ENCODE measurements around the gene MDGA2.
"Not testable (repeated sequence)": the region's sequence is repeated elsewhere in the genome, so short reads cannot be mapped to it uniquely, and the experiment has no call there.

Gene MDGA2

DNA sequence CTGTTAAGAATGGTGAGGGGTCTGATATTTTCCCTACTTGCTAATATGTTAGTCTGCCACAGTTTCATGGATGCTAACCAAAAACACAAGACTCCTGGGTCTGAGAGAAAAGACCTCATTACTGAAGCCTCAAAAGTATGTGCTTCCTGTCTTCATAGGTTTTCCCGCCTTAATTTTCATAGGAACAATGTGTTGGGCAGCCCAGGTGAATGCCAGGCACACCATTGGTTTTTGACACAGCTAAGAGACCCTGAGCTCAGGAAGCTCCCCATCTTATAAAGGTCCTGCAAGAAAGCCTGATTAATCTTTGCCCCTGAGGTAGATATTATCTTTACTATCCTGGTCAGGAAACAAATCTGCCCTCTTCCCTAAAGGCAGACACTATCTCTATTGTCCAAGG is 464.1 kb downstream of the MDGA2 start:
- no peak for DNase-seq

DNA sequence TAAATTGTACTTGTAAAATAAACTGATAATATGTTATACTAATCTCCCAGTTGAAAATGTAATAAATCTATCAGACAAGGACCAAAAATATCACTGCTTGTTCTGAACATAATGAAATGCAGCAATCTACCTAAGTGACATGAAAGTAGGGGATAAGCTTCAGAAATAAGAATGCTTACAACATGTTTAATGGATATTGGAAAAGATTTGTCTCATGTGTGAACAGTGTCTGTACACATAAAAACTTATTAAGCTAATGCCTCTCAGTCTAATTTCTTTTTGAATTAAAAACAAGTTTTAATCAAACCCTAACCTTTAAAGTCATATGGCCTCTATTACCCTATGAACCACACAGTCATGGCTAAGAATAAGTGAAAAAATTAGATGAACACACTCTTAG is 465.3 kb downstream of the MDGA2 start:
- no peak for DNase-seq

DNA sequence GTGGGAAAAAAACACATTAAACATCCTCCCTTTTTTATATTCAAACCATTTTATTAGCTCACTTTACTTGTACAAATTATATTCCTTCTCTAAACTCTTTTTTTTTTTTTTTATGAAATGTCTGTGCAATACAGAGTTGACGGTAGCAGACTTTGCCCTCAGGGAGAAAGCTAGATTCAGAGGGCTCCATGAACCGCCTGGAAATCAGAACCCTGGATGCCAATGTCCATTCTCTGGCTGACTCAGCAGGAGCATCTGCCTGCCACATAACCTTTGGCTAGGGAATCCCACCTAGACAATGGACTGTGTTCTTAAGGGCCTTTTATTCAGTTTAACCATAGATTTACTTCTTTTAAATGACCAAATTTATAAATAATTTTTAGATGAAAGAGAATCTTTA is 467.0 kb downstream of the MDGA2 start:
- DNase-seq, result no peak

DNA sequence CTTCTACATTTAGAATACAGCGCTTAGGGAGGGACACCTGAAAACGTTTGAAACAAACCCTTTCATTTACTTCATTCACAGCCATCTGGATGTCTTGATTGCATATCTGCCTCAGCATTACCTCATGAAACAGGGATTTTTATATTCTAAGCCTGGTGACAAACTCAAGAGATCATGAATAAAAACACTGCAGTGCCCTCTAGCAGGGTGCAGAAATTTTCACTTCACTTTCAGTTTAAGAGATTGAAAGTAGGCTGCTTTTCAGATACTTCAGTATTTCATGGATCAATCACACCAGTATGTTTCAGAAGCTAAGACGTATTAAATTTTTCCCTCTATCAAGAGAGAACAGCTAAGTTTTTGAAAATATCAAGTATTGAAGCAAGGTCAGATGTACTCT is 467.8 kb downstream of the MDGA2 start:
- no peak for DNase-seq

DNA sequence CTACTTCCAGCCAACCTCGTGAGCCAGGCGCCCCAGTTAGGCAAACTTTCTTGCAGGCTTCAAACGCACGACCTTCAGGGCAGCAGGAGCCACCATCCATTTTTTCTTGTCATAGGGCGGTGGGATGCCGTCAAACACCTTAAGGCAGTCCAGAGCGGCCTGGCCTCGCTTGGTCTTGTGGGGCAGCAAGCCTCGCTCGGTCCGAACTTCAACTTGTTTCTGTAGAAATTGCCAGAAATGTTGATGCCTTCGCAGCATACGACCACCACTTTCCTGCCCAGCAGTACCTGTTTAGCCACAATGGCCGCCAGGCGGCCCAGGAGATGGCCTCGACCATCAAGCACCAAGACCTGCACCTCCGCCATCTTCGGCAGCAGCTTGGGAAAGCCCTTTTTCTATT is 474.7 kb downstream of the MDGA2 start:
- no peak for DNase-seq

DNA sequence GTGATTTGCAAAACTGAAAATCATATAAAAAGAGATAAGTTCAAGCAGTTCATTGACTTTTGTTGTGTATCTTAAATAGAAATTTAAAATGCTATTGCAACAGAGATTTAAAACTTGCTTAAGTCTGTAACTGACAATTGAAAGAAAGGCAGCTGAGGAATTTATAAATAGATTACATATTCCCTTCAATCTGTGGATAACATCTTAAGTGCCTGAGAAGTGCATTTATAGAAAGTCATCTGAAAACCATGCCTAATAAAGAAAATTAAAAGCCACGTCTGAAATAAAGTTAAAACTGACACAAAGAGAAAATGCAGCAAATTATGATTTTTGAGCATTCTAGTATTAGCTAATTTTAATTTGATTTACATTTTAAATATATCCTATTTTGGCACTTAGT is 479.8 kb downstream of the MDGA2 start:
- no peak for DNase-seq

DNA sequence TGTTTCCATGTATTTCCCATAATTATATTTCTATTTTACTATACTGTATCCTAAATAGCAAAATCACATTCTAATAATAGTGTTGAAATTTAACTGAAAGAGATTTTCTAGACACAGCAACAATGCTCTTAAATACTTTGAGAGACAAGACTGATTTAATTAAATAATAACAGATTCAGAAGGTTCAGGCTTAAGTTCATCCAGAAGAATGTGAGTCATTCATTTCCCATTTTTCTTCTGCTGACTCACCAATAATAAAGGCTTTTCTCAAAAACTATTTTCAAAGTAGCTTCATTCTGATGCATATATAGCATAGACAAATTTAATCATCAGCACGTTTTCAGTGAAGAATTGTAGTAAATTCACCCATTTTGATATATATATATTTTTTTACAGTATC is 481.4 kb downstream of the MDGA2 start:
- DNase-seq, result no peak

DNA sequence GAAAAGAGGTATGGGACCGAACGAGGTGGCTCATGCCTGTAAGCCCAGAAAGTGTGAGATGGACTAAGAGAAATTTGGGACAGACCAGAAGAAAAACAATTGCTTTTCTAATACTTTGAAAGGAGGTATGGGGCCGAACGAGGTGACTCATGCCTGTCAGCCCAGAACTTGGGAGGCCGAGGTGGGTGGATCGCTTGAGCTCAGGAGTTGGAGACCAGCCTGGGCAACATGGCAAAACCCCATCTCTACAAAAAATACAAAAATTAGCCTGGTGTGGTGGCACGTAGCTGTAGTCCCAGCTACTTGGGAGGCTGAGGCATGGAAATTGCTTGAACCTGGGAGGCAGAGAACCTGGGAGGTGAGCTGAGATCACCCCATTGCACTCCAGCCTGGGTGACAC is 483.2 kb downstream of the MDGA2 start:
- DNase-seq, result not testable (repeated sequence)

DNA sequence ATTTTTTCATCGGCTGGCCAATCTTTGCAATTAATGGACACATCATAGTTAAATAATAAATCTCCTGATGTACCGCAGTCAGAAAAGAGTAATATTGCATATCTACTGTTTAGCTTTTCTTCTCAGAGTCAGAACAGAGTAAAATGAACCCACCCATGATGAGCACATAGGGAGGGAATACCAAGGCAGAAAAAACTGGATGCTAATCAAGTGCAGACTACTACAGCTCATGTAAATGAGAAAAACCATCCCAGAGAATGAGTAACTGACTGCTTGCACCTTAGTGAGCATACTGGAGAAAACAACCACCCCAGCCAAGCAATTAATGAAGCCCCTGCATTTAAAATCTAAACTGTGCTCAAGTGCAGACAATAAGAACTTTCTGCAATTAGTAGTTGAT is 483.7 kb downstream of the MDGA2 start:
- no peak for DNase-seq

DNA sequence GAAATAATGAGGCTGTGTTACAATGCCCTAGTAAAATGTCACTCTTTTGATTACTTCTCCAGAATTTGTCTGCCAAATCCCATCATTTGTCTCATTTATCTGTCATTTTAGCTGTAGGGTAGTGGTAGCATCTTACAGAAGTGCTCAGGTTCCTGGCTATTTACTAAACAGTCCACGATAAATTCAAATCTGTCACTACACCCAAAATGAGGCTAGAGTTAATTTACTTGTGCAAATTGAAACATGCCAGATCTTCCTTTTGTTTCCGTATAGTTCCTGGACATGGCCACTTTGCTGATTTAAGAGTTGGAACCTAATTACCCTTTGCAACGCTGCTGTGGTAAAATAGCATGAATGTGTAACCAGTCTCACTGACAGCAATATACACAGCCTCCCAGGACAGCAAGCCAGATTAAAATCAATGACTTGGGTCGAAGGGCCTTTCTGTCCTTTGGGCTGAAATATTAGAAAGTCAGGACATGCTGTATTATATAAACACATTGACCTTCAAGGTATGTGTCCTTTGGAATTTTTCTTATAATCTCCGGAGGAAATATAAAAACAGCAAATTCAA is 485.4 kb downstream of the MDGA2 start:
- no peak for DNase-seq

DNA sequence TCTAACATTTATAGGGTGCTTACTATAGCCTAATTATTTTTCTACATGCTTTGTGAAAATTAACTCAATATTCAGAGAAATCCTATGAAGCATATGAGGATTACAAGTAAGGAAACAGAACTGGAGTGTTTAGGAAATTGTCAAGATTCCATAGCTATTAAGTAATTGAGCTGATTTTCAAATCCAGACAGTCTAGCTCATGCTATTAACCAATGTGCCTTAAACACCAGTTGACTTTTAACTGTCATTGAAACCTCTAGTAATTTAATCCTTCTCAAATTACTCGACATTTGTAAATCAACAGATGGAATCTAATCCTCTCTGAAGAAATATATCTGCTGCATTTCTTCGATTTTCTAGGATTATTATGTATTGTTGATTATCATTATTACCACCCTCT is 488.9 kb downstream of the MDGA2 start:
- DNase-seq, result no peak

DNA sequence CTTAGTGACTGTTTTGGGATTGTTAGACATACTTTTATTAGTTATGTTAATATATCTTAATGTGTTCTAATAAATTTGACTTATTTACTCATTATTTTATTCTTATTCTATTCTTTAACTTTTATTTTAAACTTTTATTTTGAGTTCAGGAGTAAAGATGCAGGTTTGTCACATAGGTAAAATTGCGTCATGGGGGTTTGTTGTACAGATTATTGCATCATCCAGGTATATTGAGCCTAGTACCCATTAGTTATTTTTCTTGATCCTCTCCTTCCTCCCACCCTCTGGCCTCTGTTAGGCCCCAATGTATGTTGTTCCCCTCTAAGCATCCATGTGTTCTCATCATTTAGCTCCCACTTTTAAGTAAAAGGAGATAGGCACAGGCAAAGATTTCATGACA is 495.5 kb downstream of the MDGA2 start:
- DNase-seq, result no peak

DNA sequence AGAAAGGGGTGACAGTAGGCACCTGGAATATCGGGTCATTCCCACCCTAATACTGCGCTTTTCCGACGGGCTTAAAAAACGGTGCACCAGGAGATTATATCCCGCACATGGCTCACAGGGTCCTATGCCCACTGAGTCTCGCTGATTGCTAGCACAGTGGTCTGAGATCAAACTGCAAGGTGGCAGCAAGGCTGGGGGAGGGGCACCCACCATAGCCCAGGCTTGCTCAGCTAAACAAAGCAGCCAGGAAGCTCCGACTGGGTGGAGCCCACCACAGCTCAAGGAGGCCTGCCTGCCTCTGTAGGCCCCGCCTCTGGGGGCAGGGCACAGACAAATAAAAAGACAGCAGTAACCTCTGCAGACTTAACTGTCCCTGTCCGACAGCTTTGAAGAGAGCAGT is 503.5 kb downstream of the MDGA2 start:
- not testable (repeated sequence) for DNase-seq

DNA sequence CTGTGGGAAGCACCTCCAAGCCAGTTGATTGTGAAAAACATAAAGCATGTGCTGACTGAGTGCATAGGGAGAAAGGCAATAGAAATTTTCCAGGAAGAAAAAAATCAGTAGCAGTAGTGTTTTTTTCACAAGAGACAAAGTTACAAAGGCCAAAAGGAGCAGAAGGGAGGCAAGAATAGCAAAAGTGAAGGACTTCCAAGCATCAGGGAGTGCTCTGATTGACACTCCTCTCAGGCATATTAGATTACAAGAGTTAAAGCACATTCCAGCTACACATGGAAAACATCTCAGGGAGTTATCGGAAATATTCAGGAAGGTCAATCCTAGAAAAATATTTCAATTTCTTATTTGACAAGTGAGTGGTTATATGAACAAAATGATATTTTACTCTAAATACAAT is 508.0 kb downstream of the MDGA2 start:
- DNase-seq, result no peak

DNA sequence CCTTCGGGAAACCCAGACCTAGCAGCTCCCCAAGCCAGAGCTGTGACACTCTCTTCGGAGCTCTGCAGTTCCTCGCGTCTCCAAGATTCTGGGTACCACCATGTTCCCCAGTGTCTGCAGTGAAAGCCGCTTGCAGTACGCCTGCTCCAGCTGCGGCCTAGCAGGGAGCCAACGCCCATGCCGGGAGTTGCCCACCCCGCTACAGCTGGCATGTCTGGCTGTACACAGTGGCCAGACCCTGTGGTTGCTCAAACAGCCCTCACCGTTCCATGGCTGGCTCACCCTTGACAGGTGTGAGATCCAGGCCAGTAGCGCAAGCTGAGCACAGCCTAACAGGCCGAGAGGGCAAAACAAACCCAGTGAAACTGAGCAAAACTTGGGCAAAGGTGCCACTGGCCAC is 520.0 kb downstream of the MDGA2 start:
- DNase-seq, result no peak

DNA sequence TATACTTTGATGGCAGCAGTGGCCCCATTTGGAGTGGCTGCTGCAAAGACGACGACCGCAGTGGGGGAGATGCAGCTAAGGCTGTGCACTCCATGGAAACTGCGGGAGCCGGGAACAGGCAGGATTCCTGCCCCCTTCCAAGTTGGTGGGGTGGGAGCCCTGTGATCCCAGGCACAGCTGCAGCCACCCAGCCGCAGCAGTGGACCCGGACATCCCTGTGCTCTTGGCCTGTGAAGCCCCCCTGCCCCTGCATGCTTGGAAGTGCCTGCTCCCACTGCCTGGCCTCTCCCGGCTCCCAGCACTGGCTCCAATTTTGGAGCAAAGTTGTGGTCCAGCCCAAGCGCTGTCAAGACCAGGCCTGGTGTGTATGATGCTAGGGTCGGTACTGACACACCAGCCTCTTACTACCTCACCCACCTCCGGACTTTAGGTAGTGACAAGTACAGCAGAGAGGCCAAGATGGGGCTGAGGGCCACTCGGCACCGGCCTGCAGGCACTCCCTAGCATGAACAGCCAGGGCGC is 521.1 kb downstream of the MDGA2 start:
- DNase-seq, result no peak

DNA sequence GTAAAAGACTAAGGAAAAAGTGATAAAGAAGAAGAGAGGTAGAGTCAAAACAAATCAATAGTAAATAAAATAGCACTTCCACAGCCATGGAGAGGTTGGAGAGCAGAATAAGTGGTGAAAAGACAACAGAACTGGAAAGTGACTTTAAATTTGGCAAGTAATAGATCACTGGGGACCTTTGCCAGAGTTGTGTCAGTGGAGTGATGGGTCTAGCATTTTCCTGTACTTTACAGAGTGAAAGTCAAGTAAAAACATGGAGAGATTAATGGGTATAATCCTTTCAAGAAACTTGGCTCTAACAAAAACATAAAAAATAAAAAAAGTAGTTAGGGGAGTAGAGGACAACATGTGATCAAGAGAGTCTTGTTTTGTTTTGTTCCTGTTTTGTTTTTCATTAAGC is 521.7 kb downstream of the MDGA2 start:
- no peak for DNase-seq

DNA sequence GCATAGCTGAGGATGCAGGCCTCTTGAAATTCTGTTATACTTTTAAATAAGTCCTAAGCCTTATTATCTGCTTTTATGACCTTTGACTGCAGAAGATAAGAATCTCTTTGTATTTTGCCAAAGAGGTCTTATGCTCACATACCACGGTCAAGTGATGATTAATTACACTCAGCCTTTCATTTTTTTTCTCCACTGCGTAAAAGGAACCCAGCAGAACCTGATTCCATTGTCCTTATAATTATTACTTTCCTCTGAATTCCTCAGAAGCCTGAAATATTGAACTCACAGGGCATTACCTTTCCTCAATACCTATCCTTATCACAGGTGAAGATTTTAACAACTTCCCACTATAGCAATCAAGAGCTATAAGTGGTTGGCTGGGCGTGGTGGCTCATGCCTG is 525.1 kb downstream of the MDGA2 start:
- DNase-seq, result no peak

DNA sequence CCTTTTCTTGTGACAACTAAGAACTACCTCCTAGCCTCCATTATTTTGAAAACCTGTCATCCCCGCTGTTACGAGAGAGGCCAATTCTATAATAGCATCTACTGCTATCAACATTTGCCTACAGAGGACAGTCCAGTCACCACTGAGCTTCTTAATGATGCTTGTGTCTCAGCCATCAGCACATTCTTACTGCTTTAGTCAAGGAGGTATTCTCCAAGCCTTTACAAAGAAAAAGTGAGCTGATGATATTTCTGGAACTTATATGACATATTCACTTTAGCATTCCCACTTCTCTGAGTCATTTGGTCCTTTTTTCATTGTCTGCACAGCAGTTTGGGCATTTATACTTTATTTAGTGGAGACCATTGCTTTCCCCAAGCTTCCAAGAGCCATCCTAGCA is 526.1 kb downstream of the MDGA2 start:
- no peak for DNase-seq

DNA sequence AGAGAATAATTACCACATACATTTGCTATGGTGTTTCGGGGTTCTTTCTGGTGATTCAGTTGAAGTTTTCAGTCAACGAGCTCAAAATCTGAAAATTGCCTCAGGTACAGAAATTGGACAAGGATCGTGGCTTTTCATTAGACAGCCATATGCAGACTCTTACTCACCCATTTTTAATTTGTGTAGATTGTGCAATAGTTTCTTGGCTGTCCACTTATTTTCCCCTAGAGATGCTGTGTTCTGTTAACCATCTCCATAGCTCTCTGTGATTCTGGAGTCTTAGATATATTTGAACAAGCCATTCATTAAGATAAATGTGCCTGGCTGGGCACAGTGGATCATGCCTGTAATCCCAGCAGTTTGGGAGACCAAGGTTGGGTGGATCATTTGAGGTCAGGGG is 526.7 kb downstream of the MDGA2 start:
- no peak for DNase-seq

DNA sequence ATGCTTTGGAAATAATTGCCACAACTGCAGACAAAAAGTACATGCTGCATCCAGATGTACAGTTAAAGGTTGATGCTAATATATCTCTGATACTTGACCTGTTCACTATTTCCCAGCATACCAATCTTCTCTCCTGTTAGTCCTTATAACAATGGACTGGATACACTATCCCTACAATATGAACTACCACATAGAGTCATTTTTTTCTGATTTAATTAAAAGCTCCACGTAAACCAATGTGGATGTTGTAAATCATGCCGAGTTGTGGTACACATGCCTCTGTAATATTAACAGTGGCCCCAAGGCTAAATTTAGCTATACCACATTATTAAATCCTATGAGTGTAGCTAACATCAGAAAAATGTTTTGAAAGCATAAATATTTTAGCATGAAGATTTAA is 554.8 kb downstream of the MDGA2 start:
- no peak for DNase-seq

DNA sequence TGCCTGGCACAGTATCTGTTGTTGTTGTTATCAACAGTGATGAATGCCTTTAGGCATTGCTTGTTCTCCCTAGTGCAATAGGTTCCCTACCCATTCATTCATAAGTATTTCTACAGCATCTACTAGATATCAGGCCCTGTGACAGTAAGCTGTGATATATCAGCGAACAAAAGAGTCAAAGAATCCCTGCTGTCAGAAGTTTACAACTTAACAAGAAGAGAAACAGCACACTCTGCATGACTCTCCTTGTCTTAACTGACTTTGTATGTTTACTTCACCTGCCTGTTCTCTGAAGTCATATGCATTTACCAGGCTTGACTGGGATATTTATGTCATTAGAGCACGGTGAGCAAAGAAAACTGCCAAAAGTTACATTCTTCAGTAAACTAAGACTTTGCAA is 571.6 kb downstream of the MDGA2 start:
- no peak for DNase-seq

DNA sequence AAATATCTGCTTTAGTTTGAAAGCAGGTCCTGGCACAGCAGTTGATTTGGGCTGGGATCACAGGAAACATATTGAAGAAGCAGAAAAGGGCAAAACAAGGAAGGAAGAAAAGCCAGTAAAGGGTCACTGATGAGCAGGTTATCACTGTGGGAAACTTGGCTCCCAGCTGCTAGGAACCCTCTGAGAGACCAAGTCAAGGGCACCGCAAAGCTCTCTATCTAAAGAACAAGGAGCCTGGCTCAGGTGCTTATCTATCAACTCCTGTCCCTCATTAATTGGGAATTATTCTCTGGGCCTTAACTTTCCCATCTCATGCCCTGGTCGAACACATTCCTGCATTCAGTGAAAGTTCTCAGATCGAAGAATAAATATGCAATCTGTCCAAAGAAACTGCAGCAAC is 572.9 kb downstream of the MDGA2 start:
- DNase-seq, result no peak

DNA sequence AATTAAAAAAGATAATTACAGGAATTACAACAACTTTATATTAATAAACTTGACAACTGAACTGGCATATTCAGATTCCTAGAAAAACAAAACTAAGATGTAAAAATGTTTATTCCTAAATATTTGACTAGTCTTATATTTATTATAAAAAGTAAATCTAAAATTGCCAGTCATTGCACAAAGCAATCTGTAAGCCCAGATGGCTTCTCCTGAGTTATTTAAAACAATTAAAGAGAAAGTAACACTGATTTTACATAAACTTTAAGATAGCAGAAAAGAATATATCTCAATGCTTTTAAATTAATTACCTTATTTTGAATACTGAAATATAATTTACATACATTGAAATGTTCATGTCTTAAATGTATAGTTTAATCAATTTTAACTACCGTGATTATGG is 589.7 kb downstream of the MDGA2 start:
- DNase-seq, result no peak

DNA sequence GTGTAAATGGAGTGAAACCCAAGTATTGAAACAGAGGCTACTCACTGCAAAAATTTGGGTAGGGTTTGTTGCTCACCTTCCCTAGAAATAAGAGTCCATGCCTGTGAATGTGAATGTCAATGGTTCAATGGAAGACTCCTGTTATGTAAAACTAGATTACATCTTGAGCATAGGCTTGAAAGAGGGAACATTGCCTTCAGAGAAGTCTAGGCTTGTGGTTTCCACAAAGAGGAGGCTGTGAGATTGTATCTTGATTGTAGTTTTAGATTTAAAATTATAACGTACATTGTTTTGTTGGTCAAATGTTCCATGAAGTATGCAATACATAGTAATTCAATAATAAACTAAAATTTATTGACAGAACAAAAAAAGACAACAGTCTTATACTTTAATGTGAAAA is 610.1 kb downstream of the MDGA2 start:
- no peak for DNase-seq

DNA sequence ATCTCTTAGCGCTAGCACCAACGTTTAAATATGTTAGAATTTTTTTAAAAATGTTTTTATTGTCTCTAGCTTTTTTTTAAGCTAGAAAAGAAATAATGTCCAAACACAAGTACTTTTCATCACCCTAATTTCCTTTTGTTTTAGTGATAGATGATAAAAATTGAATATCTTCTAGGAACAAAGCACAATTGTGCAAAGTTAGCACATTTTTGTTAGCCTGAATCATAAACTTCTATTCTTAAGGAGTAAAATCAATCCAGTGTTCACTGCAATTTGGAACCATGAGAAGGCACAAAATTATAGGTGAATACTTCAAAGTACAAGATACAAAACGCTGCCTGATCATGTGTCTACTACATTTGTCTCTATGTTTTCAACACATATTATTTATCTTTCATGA is 615.4 kb downstream of the MDGA2 start:
- no peak for DNase-seq

All from stimulated activated CD4-positive, alpha-beta T cell treated with anti-CD3 and anti-CD28 coated beads, Interleukin-4, amount 100 ng/mL, for 4 hours (primary cell).